Endothelial cell (in vitro differentiated cells): Measurements from ENCODE around the gene LRP4. TPM values are rescaled to one million over a fixed set of nuclear protein-coding genes. Genes with fewer than 3 reads are reported as not detected.

Experiments
- DNase-seq: peaks from one replicate; pipeline ENCODE4 v3.0.0; 2021; ENCODE audit warnings: low spot score
- H3K27ac Mint-ChIP-seq: one replicate; pipeline ENCODE4 v1.8.0; 2021; ENCODE audit warnings: mixed read lengths, inconsistent platforms; ENCODE audit not compliant: unreplicated experiment
- H3K27me3 Mint-ChIP-seq: one replicate; pipeline ENCODE4 v1.8.0; 2021; ENCODE audit warnings: mild to moderate bottlenecking, moderate library complexity, mixed read lengths, inconsistent platforms; ENCODE audit not compliant: unreplicated experiment
- H3K36me3 Mint-ChIP-seq: one replicate; pipeline ENCODE4 v1.8.0; 2021; ENCODE audit warnings: mild to moderate bottlenecking, low read depth, mixed read lengths, inconsistent platforms; ENCODE audit not compliant: unreplicated experiment
- H3K4me1 Mint-ChIP-seq: one replicate; pipeline ENCODE4 v1.8.0; 2021; ENCODE audit warnings: mild to moderate bottlenecking, mixed read lengths, inconsistent platforms; ENCODE audit not compliant: unreplicated experiment
- H3K4me3 Mint-ChIP-seq: one replicate; pipeline ENCODE4 v1.8.0; 2021; ENCODE audit warnings: mild to moderate bottlenecking, mixed read lengths, inconsistent platforms; ENCODE audit not compliant: unreplicated experiment
- H3K9me3 Mint-ChIP-seq: one replicate; pipeline ENCODE4 v1.8.0; 2021; ENCODE audit warnings: mixed read lengths, inconsistent platforms; ENCODE audit not compliant: unreplicated experiment
- total RNA-seq: library from RNA; stranded (reverse); fragmentation: NEBNext Ultra II Directional; extraction: Animal tissue kit (Norgen Biotek cat#: 25700); gene quantifications from one replicate; pipeline ENCODE4 v1.2.1, GENCODE V29; 2021; ENCODE audit not compliant: unreplicated experiment
- TF ChIP-seq, protein P1 (sequence below): fragments of 200-600 bp; sonication (generic); IDR thresholded peaks from one replicate; pipeline ENCODE4 v1.5.0; 2021; ENCODE audit warnings: antibody characterized with exemption; ENCODE audit not compliant: unreplicated experiment

LRP4 gene
- total RNA-seq, 1 donor from 2014 or later, result 21.8 TPM

DNA sequence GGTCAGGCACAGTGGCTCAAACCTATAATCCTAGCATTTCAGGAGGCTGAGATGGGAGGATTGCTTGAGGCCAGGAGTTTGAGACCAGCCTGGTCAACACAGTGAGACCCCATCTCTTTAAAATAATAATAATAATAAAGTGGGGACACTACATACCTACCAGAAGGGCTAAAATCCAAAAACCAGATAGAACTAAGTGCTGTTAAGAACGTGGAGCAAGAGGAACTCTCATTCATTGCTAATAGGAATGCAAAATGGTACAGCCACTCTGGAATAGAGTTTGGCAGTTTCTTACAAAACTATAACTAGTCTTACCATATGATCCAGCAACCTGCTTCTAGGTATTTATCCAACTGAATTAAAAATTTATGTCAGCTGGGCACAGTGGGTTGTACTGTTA is 81.9 kb downstream of the LRP4 start:
- no peak for DNase-seq
- Mint-ChIP-seq H3K27me3 (no peaks in the 10 kb centered on the region), H3K4me3 (no peak overlapping the region), H3K36me3 (no peaks in the 10 kb centered on the region), H3K9me3 (no peaks in the 10 kb centered on the region), H3K4me1 (no peaks in the 10 kb centered on the region), H3K27ac (no peak overlapping the region)
- TF ChIP-seq, protein P1, sequence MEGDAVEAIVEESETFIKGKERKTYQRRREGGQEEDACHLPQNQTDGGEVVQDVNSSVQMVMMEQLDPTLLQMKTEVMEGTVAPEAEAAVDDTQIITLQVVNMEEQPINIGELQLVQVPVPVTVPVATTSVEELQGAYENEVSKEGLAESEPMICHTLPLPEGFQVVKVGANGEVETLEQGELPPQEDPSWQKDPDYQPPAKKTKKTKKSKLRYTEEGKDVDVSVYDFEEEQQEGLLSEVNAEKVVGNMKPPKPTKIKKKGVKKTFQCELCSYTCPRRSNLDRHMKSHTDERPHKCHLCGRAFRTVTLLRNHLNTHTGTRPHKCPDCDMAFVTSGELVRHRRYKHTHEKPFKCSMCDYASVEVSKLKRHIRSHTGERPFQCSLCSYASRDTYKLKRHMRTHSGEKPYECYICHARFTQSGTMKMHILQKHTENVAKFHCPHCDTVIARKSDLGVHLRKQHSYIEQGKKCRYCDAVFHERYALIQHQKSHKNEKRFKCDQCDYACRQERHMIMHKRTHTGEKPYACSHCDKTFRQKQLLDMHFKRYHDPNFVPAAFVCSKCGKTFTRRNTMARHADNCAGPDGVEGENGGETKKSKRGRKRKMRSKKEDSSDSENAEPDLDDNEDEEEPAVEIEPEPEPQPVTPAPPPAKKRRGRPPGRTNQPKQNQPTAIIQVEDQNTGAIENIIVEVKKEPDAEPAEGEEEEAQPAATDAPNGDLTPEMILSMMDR, result no peak

DNA sequence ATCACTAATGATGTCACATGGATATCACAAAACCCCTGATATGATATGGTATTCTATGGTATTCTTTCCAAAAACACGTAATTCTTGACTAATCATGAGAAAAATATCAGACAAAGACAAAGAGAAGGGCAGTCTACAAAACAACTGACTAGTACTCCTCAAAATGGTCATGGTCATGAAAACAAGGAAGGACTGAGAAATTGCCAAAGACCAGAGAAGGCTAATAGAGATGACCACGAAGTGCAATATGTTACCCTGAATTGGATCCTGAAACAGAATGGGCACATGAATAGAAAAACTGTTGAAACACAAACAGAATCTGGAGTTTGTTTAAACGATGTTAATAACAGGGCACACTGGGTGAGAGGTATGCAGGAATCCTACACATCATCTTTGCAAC is 82.5 kb downstream of the LRP4 start:
- H3K27ac Mint-ChIP-seq, result no peak overlapping the region

DNA sequence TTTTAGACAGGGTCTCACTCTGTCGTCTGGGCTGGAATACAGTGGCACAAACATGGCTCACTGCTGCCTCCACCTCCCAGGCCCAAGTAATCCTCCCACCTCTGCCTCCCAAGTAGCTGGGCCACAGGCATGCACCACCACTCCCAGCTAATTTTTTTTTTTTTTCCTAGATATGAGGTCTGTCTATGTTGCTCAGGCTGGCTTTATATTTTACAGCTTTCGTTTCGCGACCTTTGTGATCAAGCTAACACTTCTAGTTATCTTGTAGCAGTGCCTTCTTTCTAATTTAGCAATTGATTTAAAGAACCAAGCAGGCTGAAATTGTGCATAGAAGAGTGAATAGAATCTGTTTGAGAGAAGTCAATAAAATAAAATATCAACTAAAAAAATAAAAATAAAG is 83.5 kb downstream of the LRP4 start:
- Mint-ChIP-seq H3K27ac (no peak overlapping the region), H3K27me3 (no peaks in the 10 kb centered on the region), H3K4me1 (no peaks in the 10 kb centered on the region), H3K4me3 (no peak overlapping the region), H3K36me3 (no peaks in the 10 kb centered on the region), H3K9me3 (no peaks in the 10 kb centered on the region)
- DNase-seq, result no peak
- TF ChIP-seq, protein P1, result no peak

More for the DNA sequence above, 82.5 kb downstream of the LRP4 start:
- no peaks in the 10 kb centered on the region for H3K9me3 Mint-ChIP-seq
- H3K36me3 Mint-ChIP-seq, result no peaks in the 10 kb centered on the region
- DNase-seq, result no peak
- H3K4me1 Mint-ChIP-seq, result no peaks in the 10 kb centered on the region
- no peak overlapping the region for H3K4me3 Mint-ChIP-seq
- TF ChIP-seq, protein P1, result no peak
- H3K27me3 Mint-ChIP-seq, result no peaks in the 10 kb centered on the region

DNA sequence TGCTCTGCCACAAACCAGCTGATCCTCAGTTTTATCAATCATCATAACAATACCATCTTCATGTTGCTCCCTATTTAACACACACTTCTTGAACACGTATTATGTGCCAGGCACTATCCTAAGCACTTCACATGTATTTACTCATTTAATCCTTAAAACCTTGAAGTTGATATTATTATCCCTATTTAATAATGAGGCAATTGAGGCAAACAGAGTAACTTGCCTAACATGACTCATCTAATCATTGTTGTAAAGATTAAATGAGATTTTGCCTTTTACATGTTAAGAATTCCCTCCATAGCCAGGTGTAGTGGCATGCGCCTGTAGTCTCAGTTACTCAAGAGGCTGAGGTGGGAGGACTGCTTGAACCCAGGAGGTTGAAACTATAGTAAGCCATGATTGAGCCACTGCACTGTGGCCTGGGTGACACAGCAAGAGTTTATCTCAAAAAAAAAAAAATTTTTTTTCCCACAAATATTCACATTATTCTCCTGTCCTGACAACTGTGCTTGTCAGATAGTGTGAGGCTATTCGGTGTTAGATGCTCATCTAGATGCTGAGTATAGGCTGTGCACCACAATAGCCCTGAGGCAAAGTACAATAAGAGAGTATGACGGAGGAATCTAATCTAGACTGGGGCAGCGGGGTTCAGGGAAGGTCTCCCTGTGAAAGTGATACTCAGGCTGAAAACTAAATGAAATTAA is 85.7 kb downstream of the LRP4 start:
- no peaks in the 10 kb centered on the region for H3K4me1 Mint-ChIP-seq
- no peaks in the 10 kb centered on the region for H3K27me3 Mint-ChIP-seq
- H3K27ac Mint-ChIP-seq, result no peak overlapping the region
- TF ChIP-seq, protein P1, result no peak
- H3K9me3 Mint-ChIP-seq, result no peaks in the 10 kb centered on the region
- no peaks in the 10 kb centered on the region for H3K36me3 Mint-ChIP-seq
- no peak for DNase-seq
- H3K4me3 Mint-ChIP-seq, result no peak overlapping the region

DNA sequence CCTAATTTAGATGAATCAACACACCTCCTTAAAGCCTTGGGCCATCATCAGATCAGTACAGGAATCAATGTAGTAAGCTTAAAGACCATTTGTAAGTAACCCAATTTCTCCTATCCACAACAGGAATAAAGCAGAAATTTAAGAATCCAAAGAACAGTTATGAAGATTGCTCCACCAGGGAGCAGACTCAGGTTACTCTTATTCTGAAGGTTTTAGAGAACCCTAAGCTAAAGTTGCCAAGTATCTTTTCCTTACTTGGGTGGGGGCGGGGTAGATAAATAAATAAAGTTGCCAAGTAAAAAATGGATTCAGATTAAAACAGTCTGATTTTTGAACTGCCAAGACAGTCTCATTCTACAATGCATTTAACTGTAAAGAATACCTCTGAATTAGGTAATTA is 90.4 kb downstream of the LRP4 start:
- H3K9me3 Mint-ChIP-seq, result no peaks in the 10 kb centered on the region
- H3K27me3 Mint-ChIP-seq, result no peaks in the 10 kb centered on the region
- no peak for DNase-seq
- H3K36me3 Mint-ChIP-seq, result no peaks in the 10 kb centered on the region
- TF ChIP-seq, protein P1, result no peak
- peak overlapping the region; percentile 52 for H3K27ac Mint-ChIP-seq
- peaks cover 5% of the 10 kb centered on the region for H3K4me1 Mint-ChIP-seq
- H3K4me3 Mint-ChIP-seq, result no peak overlapping the region
